Measurements from ENCODE around the gene PIF1. TPM values are rescaled to one million over a fixed set of nuclear protein-coding genes. Genes with fewer than 3 reads are reported as not detected.

PIF1 gene
- total RNA-seq, 4 donors from 2014 or later = 0.42 to 5.9 (median 1.5) TPM

GRCh38 chr15:64776402-64776786, 49.1 kb downstream of the PIF1 start:
- H3K4me1 ChIP-seq = peaks cover 11% of the 10 kb centered on the region
- H3K27me3 ChIP-seq = peaks cover 17% of the 10 kb centered on the region
- WGBS = 59% methylated on average over 23 of the region's 25 CpGs
- no peak for DNase-seq (ENCODE audit: low spot score in 2 of 2)
- no peaks in the 10 kb centered on the region for H3K9me3 ChIP-seq
- no peak overlapping the region for H3K27ac ChIP-seq
- H3K4me3 ChIP-seq = peak overlapping the region; percentile 74
- TF ChIP-seq POLR2AphosphoS5 (IDR thresholded peaks at IDR 0.05) = no peak
- TF ChIP-seq POLR2A (IDR thresholded peaks at IDR 0.05) = no peak
- no peak for TF ChIP-seq EP300 (IDR thresholded peaks at IDR 0.05)
- TF ChIP-seq CTCF (IDR thresholded peaks at IDR 0.05) = no peak
- H3K36me3 ChIP-seq = no peaks in the 10 kb centered on the region

GRCh38 chr15:64775551-64776401, 49.7 kb downstream of the PIF1 start, which contains the start of gene RBPMS2:
TSS of gene RBPMS2 (minus strand) at chr15:64775589. CDS start at chr15:64775319, 270 bp downstream.
- Histone ChIP-seq H3K27ac (peak within 1 kb of the TSS; percentile 60), H3K4me3 (peak within 1 kb of the TSS; percentile 74), H3K9me3 (no peaks in the 10 kb centered on the region), H3K4me1 (peaks cover 11% of the 10 kb centered on the region), H3K27me3 (peaks cover 17% of the 10 kb centered on the region), H3K36me3 (no peaks in the 10 kb centered on the region)
- no peak for DNase-seq (ENCODE audit: low spot score in 2 of 2)
- no peak for TF ChIP-seq EP300 (IDR thresholded peaks at IDR 0.05)
- TF ChIP-seq POLR2AphosphoS5 (IDR thresholded peaks at IDR 0.05) = no peak
- no peak for TF ChIP-seq POLR2A (IDR thresholded peaks at IDR 0.05)
- TF ChIP-seq CTCF (IDR thresholded peaks at IDR 0.05) = no peak
- WGBS = 1% methylated on average over 22 of the region's 90 CpGs

GRCh38 chr15:64774629-64775493, 50.6 kb downstream of the PIF1 start:
- H3K36me3 ChIP-seq = no peaks in the 10 kb centered on the region
- under 1% methylated on average over 26 of the region's 115 CpGs for WGBS

GRCh38 chr15:64774037-64774628, 51.3 kb downstream of the PIF1 start:
- H3K27ac ChIP-seq = no peak overlapping the region
- H3K4me1 ChIP-seq = peaks cover 11% of the 10 kb centered on the region
- no peak for DNase-seq (ENCODE audit: low spot score in 2 of 2)
- 84% methylated on average over 19 of the region's 21 CpGs for WGBS
- H3K27me3 ChIP-seq = peaks cover 17% of the 10 kb centered on the region
- H3K9me3 ChIP-seq = no peaks in the 10 kb centered on the region
- TF ChIP-seq EP300 (IDR thresholded peaks at IDR 0.05) (no peak), POLR2AphosphoS5 (IDR thresholded peaks at IDR 0.05) (no peak), POLR2A (IDR thresholded peaks at IDR 0.05) (no peak), CTCF (IDR thresholded peaks at IDR 0.05) (no peak)
- no peaks in the 10 kb centered on the region for H3K36me3 ChIP-seq
- H3K4me3 ChIP-seq = peak overlapping the region; percentile 74

More at GRCh38 chr15:64774629-64775493, 50.6 kb downstream of the PIF1 start:
- Histone ChIP-seq H3K27ac (peak overlapping the region; percentile 60), H3K27me3 (peaks cover 17% of the 10 kb centered on the region), H3K4me1 (peaks cover 11% of the 10 kb centered on the region), H3K9me3 (no peaks in the 10 kb centered on the region), H3K4me3 (peak overlapping the region; percentile 74)
- no peak for DNase-seq (ENCODE audit: low spot score in 2 of 2)
- TF ChIP-seq POLR2AphosphoS5 (IDR thresholded peaks at IDR 0.05) (no peak), POLR2A (IDR thresholded peaks at IDR 0.05) (no peak), EP300 (IDR thresholded peaks at IDR 0.05) (no peak)

GRCh38 chr15:64773606-64774005, 51.8 kb downstream of the PIF1 start:
- Histone ChIP-seq H3K36me3 (no peaks in the 10 kb centered on the region), H3K27me3 (peaks cover 17% of the 10 kb centered on the region), H3K4me1 (peaks cover 11% of the 10 kb centered on the region), H3K27ac (no peak overlapping the region), H3K9me3 (no peaks in the 10 kb centered on the region), H3K4me3 (peak overlapping the region; percentile 74)
- no peak for DNase-seq (ENCODE audit: low spot score in 2 of 2)
- WGBS = 100% methylated on average over 2 of the region's 2 CpGs
- no peak for TF ChIP-seq POLR2AphosphoS5 (IDR thresholded peaks at IDR 0.05)
- no peak for TF ChIP-seq EP300 (IDR thresholded peaks at IDR 0.05)
- TF ChIP-seq POLR2A (IDR thresholded peaks at IDR 0.05) = no peak
- no peak for TF ChIP-seq CTCF (IDR thresholded peaks at IDR 0.05)
